ENCODE results near the gene CMIP. TPM values are rescaled to one million over a fixed set of nuclear protein-coding genes. Genes with fewer than 3 reads are reported as not detected.

Gene CMIP
- total and polyA plus RNA-seq, 7 donors, result 11.0 to 60.3 (median 20.4) TPM

DNA sequence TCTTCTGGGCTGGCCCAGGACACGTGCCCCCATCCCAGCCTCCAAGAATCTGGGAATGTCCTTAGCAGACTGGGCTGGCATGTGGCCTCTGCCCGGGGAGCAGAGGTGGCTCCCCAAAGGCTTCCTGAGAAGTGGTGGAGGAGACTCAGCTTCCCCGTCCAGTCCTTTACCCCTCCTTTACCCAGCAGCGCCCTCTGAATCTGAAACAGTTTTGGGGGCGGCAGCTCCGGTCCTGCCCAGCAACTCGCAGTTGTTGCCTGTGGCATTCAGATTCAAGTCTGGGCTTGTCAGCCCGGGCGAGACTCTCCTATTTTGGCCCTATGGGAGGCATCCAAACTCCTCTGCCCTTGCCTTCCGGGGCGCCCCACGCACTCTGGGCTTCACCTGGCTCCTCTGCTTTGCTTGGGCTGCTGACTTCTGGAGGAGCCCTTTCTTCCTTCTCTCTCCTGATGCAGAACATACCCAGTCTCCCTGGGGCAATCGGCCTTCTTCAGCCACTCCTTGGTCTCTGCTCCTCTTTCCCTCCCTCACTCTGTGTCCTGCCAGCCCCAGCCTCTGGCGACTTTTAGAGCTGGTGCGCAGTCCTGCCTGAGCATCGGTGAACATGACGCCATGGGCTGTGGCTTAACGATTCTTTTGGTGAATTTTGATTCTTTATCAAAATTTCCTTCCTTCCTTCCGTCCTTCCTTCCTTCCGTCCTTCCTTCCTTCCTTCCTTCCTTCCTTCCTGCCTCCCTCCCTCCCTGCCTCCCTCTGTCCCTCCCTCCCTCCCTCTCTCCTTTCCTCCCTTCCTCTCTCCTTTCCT is 55.2 kb downstream of the CMIP start:
- H3K4me3 ChIP-seq, result no peak overlapping the region
- no peak for DNase-seq
- intact Hi-C loops (cut with DNase I), result no loop called here
- H3K4me1 ChIP-seq, result peaks cover 0 to 21% (median 10%) of the 10 kb centered on the region in 4 donors
- TF ChIP-seq POLR2A (IDR thresholded peaks at IDR 0.05) (no peak), EP300 (IDR thresholded peaks at IDR 0.05) (no peak), POLR2AphosphoS5 (IDR thresholded peaks at IDR 0.05) (no peak), CTCF (IDR thresholded peaks at IDR 0.05) (no peak)
- H3K9me3 ChIP-seq, result no peaks in the 10 kb centered on the region
- H3K27ac ChIP-seq, result no peak overlapping the region
- H3K27me3 ChIP-seq, result no peaks in the 10 kb centered on the region
- H3K36me3 ChIP-seq, result no peaks in the 10 kb centered on the region
- WGBS, 2 donors, result 83 to 87% methylated on average over 20 of the region's 20 CpGs

- no peak overlapping the region for H3K4me3 ChIP-seq
- no peaks in the 10 kb centered on the region for H3K36me3 ChIP-seq
- TF ChIP-seq EP300 (IDR thresholded peaks at IDR 0.05) (peak in 1 of 4 donors; percentile 24), POLR2A (IDR thresholded peaks at IDR 0.05) (no peak)
- no peaks in the 10 kb centered on the region for H3K27me3 ChIP-seq
- 56 to 78% methylated on average over 17 of the region's 17 CpGs for WGBS, 2 donors
- peak overlapping the region in 3 of 4 donors; percentile 31 to 50 (median 34) for H3K27ac ChIP-seq
- DNase-seq, result no peak
- intact Hi-C loops (cut with DNase I), result no loop called here
- H3K4me1 ChIP-seq, result peaks cover 0 to 30% (median 8%) of the 10 kb centered on the region in 4 donors
- no peaks in the 10 kb centered on the region for H3K9me3 ChIP-seq
Observed at GRCh38 chr16:81500833-81501521, 56.4 kb downstream of the CMIP start.

GRCh38 chr16:81502396-81503070 is 57.9 kb downstream of the CMIP start:
- Histone ChIP-seq H3K4me3 (no peak overlapping the region), H3K27me3 (no peaks in the 10 kb centered on the region), H3K4me1 (peaks cover 0 to 19% (median 5%) of the 10 kb centered on the region in 4 donors), H3K36me3 (no peaks in the 10 kb centered on the region), H3K9me3 (no peaks in the 10 kb centered on the region), H3K27ac (no peak overlapping the region)
- no peak for TF ChIP-seq POLR2A (IDR thresholded peaks at IDR 0.05)
- no peak for TF ChIP-seq CTCF (IDR thresholded peaks at IDR 0.05)
- no peak for TF ChIP-seq POLR2AphosphoS5 (IDR thresholded peaks at IDR 0.05)
- no peak for TF ChIP-seq EP300 (IDR thresholded peaks at IDR 0.05)
- no peak for DNase-seq
- intact Hi-C loops (cut with DNase I), result no loop called here
- 89 to 92% methylated on average over 17 of the region's 17 CpGs for WGBS, 2 donors

DNA sequence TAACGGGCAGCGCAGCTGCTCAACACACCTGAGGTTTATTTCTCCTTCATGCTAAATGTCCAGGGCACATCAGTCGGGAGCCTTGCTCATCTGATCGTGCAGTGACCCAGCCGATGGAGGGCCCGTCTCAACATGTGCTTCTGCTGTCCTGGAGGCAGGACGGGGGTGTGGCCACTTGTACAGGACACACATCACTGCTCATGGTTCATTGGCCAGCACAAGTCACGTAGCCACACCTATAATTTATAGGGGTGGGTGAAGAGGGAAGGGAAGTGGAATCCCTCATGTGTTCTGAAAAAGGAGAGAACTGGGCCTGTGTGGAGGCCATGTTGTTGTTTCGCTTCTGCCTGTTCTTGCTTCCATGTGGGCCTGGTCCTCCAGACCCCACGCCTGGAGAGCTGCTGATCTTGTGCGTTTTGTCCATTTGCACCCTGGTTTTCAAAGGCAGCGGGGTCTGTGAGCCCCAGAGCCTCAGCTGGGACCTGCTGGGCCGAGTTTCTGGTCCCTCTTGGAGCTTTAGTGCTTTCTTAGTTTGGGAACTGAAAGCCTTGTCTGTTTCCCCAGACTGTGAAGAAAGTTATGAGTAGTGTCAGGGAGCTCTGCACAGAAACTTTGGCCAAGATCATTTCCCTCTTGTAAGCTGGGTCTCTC is 60.5 kb downstream of the CMIP start:
- intact Hi-C loops (cut with DNase I), result no loop called here
- 62 to 71% methylated on average over 13 of the region's 13 CpGs for WGBS, 2 donors
- Histone ChIP-seq H3K27me3 (no peaks in the 10 kb centered on the region), H3K4me3 (no peak overlapping the region), H3K4me1 (peaks cover 0 to 11% (median 0%) of the 10 kb centered on the region in 4 donors), H3K9me3 (no peaks in the 10 kb centered on the region), H3K27ac (peak overlapping the region in 1 of 4 donors; percentile 2), H3K36me3 (no peaks in the 10 kb centered on the region)
- TF ChIP-seq EP300 (IDR thresholded peaks at IDR 0.05) (no peak), POLR2A (IDR thresholded peaks at IDR 0.05) (no peak), CTCF (IDR thresholded peaks at IDR 0.05) (no peak), POLR2AphosphoS5 (IDR thresholded peaks at IDR 0.05) (no peak)
- no peak for DNase-seq

Data from sigmoid colon (tissue), 7 donors.